COLO668 (cell line): Measurements from ENCODE around the gene IRF4.
"Not testable (repeated sequence)": the region's sequence is repeated elsewhere in the genome, so short reads cannot be mapped to it uniquely, and the experiment has no call there.

Experiments
- DNase-seq: peaks from one replicate; lab custom pipeline; 2025; ENCODE audit not compliant: unreplicated experiment; lab: John Stamatoyannopoulos, UW

Gene IRF4

DNA sequence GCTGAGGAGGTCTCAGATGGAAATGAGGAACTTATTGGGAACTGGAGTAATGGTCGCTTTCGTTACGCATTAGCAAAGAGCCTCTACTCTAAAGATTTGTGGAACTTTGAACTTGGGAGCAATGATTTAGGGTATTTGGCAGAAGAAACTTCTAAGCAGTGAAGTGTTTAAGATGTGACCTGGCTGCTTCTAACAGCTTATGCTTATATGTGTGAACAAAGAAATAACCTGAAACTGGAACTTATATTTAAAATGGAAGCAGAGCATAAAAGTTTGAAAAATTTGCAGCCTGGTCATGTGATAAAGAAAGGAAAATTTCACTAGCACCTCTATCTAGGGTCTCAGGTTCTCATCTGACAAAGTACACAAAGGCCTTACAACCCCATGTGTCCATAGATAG is 23.5 kb downstream of the IRF4 start:
- no peak for DNase-seq

DNA sequence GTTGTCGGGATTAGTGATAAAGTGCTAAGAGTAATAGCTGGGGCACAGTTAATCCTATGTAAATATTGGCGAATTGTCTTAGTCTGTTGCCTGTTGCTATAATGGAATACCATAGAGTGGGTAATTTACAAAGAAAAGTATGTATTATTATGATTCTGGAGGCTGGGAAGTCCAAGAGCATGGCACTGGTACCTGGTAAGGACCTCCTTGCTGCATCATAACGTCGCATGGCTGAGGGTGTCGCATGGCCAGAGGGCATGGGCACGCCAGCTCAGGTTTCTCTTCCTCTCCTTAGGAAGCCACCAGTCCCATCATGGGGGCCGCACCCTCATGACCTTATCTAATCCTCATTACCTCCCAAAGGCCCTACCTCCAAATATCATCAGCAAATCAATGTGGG is 29.7 kb downstream of the IRF4 start:
- DNase-seq, result no peak

DNA sequence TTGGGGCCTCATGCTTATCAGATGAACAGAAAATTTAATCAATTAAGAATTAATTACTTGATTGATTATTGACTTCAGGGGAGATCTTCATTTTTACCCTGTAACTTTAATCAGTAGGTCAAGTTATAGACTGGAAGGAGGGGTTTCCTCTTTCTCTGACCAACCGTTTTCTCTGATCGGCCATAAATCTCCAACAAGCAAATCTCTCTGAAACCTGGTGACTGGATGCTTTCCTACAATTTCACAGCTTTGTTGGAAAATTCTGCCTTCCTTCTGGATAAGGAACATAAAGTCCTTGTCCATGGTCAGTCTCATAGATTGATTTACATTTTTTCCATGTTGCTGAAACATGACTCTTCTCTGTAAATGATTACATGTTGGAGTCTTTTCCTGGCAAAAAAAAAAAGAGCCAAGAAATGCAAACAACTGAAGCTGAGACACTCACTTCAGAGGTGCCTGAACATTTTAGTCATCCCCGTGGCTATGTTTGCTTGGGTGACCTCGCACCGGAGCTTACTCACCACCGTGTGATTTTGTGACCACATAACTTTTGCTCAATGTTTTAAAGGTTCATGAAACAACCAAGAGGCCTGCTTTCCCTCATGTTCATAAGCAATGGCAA is 31.0 kb downstream of the IRF4 start:
- no peak for DNase-seq

DNA sequence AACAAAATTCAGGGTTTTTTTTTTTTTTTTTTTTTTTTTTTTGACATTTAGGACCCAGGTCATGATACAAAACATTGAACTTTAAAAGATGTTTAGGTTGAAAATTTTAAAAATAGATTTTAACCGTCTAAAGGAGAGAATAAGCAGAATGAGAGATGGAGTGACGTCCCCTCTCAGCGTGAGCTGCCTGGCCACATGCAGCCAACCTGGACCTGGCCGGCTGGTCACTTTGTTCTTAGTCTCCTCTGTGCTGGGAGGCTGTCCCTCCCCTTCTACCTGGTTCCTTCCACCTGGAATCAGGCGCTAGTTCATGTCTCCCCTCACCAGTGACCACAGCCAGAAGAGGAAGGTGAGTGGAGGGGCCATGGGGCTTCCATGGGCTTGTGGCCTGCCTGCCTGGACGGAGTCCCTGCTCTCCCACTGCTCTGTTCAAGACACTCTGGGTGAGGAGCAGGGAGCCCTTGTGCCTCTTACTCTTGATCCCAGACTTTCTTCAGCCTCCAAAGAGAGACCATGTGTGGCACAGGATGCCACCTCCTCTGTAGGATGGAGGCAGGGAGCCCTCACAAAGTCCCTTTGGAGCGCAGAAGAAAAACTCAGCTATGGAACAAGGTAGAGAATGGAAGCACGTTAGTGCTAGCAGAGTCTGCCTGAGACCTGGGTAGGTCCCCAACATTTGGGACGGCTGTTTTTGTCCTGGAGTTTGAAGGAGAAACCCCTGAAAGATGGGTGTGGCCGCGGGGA is 31.7 kb downstream of the IRF4 start:
- no peak for DNase-seq

DNA sequence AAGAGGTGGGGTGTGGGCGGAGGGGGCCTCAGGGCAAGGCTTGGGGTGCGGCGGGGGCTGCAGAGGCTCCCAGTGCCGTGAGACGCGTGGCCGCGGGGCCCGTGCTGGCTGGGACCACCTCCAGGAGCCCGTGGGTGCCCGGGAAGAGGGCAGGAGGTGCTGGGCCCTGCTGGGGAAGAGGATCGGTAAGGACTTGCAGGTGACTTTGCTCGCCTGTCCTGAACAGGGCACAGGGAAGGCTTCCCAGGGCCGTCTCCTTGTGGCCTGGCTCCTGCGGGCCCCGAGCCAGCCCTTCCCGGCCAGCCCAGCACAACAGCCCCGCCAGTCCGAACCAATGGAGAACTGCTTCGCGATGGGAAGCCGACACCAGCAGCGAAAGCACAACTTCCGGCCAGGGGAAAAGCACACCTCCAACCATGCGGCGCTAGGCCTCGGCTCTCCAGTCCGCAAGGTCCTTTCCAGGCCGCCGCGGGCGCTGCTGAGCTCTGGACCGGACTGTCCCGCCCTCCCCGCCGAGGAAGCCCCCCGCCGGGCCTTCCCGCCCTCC is 32.3 kb downstream of the IRF4 start:
- no peak for DNase-seq

DNA sequence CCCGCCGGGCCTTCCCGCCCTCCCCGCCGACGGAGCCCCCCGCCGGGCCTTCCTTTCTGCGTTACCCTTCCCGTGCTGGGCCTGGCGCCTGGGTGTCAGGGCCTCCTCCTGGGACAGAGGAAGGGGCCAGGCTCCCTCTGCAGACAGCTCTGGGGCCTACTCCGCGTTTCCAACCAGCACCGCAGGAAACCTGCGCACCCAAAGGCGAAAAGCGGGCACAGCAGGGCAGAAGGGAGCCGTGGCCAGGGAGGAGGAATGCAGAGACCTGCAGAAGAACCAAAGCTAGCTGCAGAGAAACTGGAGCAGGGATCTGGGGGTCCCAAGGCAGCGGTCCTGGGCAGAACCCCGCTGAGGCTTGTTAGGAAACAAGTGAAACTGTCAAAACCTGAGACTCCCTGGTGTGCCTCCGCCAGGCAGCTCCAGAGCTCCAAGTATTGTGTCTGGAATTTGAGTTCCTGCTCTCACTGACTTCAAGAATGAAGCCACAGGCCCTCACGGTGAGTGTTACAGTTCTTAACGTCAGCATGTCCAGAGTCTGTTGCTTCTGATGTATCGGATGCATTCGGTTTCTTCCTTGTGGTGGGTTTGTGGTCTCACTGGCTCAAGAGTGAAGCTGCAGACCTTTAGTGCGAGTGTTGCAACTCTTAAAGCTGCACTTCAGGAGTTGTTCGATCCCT is 33.3 kb downstream of the IRF4 start:
- DNase-seq, result no peak

DNA sequence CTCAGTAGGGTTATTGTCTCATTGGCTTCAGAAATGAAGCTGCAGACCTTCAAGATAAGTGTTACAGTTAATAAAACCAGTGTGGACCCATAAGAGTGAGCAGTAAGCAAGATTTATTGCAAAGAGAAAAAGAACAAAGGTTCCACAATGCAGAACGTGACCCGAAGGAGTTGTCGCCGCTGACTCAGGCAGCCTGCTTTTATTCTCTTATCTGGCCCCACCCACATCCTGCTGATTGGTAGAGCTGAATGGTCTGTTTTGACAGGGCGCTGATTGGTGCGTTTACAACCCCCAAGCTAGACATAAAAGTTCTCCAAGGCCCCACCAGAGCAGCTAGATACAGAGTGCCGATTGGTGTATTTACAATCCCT is 33.9 kb downstream of the IRF4 start:
- not testable (repeated sequence) for DNase-seq

DNA sequence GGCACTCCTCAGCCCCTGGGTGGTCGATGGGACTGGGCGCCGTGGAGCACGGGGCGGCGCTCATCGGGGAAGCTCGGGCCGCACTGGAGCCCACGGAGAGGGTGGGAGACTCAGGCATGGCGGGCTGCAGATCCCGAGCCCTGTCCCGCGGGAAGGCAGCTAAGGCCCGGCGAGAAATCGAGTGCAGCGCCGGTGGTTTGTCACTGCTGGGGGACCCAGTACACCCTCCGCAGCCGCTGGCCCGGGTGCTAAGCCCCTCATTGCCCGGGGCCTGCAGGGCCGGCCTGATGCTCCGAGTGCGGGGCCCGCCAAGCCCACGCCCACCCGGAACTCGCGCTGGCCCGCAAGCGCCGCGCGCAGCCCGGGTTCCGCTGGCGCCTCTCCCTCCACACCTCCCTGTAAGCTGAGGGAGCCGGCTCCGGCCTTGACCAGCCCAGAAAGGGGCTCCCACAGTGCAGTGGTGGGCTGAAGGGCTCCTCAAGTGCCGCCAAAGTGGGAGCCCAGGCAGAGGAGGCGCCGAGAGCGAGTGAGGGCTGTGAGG is 34.7 kb downstream of the IRF4 start:
- not testable (repeated sequence) for DNase-seq

DNA sequence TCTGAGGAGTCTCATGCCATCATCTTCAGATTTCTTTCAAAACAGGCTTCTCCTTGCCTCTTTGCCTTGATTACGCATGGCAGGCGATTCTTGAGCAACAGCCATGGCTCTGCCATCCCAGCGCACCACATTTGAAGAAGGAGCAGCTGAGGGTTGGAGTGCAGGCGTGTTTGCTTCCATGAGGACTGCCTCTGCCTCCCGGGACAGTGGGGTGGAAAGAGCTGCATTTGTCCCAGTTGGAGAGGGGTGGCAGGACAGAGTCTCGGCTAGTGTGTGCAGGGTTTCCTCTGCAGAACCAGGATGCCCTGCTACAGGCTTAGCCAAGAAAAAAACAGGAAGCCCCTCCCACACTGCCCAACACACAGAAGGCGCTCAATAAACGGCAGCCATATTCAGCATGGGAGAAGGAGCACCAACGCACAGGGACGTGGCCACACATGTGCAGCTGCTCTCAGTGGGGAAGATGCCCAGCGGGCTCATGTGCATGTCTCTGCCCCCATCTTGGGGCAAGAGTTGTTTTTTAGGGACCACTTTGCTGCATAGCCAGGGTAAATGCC is 36.6 kb downstream of the IRF4 start:
- DNase-seq, result no peak

DNA sequence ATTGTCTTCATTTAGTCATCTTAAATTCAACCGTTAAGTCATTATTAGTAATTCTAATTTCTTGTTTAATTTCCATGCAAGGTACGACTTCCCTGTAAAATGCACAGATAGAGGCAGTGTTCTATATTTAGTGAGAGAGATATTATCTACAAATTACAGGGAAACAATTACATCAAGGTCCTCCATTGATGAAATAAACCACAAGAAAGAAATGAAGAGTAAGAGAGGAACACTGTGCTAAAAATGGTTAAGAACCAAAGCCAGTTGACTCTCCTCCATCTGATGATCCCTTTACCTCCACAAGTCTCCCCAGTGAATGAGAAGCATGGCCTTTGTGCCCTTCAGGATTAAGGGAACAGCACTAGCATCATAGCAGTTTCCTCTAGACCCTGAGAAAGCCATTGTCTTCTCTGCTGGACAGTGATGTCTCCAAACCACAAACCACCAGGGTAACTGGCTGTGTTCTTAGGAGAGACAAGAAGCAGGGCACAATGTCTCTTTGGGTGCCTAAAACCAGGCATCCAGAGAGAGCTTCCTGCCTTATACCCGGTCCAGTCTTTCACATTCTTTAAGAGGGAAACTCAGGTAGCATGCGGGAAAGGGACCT is 38.1 kb downstream of the IRF4 start:
- DNase-seq, result no peak

DNA sequence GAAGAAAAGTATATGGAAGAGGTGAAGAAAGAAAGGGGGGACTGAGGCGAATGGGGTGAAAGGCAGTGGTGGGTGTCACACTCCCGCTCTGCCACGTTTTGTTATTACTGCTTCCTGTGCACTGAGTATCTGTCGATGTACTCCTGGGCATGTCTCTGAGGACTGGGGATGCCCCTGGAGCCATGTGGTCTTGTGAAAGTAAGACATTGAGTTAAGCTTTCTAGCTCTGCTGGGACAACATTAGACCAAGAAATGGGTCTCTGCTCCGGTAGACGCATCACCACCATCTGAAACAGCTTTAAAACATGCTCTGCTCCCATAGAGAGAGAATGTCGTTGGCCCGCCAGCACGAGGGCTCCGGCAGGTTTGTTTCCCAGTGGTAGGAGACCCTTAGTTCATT is 40.0 kb downstream of the IRF4 start:
- DNase-seq, result no peak

DNA sequence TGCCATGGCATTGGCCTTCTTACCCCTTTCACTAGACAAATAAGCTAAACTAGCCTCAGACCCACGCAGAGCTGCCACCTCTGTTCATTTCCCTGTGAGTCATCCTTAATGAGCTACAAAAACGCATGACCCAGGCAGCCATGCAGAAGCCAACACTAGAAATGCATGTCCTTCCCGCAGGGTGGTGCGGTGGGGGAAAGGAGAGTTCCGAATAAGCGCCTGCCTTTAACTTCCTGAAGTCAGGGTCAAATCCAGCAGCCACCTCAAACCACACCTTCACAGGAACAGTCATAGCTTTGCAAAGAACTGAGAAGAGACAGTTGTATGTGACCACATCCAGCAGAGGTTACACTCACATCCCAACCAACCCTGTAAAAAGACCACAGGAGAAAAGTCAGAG is 40.4 kb downstream of the IRF4 start:
- no peak for DNase-seq

DNA sequence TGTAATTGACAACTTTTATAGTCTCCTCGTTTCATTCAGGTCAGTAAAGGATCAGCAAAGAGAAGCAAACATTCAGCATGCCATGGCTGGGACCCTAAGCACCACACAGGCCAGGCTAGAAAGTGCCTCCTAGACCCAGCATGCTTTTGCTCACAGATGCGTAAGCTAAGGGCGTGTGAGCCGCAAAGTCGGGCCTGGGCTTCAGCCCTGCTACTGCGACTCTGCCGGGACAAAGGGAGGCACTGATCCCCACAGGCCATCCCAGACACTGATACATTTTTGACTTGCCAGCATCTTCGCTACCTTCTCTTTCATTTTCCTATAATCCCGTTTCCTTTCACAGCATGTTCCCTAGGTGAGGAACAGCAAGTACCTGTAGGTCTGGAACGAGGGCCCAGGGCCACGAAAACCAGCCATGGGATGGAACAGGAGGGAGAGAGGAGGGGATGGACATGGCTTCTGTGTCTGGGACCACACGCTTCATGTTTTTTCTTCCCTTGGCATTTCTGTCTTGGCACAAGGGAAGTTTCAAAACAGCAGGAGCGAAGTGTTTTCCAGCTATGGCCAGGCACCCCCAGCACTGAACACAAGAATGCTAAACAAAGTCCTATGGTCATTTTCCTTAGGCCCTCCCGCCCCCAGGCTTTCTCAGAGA is 42.6 kb downstream of the IRF4 start:
- no peak for DNase-seq

DNA sequence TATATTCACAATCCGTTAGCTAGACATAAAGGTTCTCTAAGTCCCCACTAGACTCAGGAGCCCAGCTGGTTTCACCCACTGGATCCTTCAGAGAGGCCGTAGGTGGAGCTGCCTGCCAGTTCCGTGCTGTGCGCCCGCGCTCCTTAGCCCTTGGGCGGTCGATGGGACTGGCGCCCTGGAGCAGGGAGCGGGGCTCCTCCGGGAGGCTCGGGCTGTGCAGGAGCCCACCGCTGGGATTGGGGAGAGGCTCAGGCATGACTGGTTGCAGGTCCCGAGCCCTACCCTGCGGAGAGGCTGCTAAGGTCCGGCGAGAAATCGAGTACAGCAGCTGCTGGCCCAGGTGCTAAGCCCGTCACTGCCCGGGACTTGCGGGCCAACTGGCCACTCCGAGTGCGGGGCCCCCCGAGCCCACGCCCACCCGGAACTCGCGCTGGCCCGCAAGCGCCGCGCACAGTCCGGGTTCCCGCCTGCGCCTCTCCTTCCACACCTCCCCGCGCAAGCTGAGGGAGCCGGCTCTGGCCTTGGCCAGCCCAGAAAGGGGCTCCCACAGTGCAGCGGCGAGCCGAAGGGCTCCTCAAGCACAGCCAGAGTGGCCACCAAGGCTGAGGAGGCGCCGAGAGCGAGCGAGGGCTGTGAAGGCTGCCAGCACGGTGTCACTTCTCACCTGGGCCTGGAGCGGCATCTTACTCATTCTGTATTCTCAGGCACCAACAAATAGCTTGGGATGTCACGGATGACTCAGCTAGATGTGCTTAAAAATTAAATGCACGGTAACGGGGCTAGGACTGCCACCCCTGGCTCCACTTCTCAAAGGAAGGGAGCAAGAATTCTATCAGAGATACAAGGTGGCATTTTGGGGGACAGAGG is 44.1 kb downstream of the IRF4 start:
- DNase-seq, result no peak

DNA sequence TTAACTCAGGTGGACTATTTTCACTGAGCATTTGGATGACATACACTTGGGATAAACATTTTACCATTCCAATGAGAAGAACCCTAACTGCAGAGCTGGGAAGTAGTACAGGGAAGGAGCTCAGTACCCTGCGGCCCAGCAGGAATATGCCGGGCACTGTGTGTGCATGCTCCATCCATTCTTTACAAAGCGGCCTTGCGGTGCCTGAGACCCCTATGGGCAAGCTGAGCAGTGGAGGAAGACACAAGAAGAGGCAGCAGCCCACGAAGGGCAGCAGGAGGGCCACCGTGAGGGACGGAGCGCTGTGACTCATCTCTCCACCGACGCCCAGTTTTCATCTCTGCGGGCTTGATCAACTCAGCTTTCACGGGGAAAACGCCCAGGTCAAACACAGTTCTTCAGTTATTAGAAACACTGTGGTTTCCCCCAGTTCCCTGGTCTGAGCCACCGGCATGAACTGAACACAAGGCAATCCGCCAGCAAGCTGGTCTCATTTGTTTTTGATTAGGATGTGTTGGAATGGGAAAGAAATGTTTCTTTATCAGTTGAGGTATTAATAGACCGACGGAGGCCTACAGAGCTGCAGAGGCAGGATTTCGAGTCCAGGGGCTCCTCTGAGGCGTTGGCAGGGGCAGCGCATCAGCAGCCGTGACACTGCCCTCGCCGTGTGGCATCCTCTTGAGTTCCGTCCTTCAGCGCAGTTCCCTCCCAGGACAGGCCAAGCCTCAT is 44.9 kb downstream of the IRF4 start:
- DNase-seq, result no peak

DNA sequence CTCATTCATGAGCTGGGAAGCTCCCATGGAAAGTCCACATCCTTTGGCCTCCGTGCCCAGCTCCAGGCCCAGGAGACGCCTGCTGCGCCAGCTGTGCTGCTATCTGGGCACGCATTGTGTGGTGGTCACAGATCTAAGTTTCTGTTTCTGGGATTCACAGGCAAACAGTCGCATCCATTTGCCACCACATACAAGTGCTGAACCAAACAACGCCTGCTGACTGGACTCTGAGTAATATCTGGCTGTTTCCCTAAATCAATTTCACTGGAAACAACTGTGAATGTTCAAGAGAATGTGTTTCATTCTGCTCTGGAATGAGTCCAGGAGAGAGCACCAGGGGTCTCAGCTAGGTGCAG is 45.5 kb downstream of the IRF4 start:
- no peak for DNase-seq

DNA sequence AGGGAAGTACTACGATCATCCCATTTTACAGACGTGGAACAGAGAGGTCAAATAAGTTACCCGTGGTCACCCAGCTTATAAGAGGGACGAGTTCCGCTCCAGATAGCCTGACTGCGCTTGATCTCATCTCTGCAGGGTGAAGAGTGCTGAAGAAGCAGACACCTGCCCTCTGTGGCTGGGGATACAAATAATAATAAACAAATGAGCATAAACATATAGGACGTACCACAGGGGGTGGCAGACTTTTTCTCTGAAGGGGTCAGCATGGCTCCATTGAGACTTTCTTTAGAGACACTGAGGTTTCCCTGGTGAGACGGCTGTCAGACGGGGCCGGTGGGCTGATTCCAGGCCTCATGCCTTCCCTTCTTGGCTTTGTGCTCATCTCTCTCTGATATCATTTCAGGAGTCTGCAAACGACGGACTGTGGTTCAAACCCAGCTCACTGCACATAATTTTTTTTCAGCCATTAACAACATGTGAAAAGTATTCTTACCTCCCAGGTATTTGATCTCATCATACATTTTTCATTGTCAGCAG is 47.1 kb downstream of the IRF4 start:
- DNase-seq, result no peak

DNA sequence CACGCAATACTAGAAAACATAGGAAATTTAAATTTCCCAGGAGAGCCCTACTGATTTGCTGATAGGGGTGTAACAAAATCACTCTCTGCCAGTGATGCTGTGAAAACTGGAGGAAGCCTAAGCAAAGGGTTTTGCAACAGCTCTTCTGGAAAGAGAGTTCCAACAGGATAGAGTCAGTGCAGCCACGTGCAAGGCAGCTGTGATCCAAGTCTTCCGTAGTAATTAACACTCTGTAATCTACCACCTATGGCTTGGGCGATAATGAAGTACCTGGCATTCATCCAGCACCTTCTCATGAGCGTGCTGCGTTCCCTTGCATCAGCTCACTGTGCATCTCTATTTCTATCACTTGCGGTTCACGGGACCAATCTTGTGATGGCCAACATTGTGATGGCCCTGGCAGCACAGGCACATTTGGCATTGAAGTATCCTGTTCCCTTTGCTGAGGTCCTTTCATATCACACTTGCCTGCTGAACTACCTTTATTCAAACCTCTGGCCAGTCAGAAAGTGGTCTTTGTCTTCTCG is 48.2 kb downstream of the IRF4 start:
- no peak for DNase-seq
